G401.6 (cell line): Measurements from ENCODE around the gene CDK17.
"Not testable (repeated sequence)": the region's sequence is repeated elsewhere in the genome, so short reads cannot be mapped to it uniquely, and the experiment has no call there.

Experiments used
- FAIRE-seq: peaks from 2 replicates; lab custom pipeline; 2012; peaks lifted over from hg19 to GRCh38; lab: Jason Lieb, UNC

CDK17 gene

GRCh38 chr12:96417688-96418087, 17.4 kb upstream of the CDK17 start:
- not testable (repeated sequence) for FAIRE-seq

GRCh38 chr12:96416033-96416799, 16.0 kb upstream of the CDK17 start:
- FAIRE-seq = no peak

GRCh38 chr12:96414637-96415036, 14.4 kb upstream of the CDK17 start:
- no peak for FAIRE-seq

GRCh38 chr12:96412431-96412830, 12.2 kb upstream of the CDK17 start:
- FAIRE-seq = no peak

- FAIRE-seq = no peak
Observed at GRCh38 chr12:96409731-96410130, 9.5 kb upstream of the CDK17 start.

GRCh38 chr12:96408993-96409392, 8.8 kb upstream of the CDK17 start:
- FAIRE-seq = no peak

GRCh38 chr12:96407429-96408097, 7.3 kb upstream of the CDK17 start:
- not testable (repeated sequence) for FAIRE-seq

GRCh38 chr12:96404696-96405095, 4.5 kb upstream of the CDK17 start:
- no peak for FAIRE-seq

GRCh38 chr12:96403870-96404269, 3.6 kb upstream of the CDK17 start:
- FAIRE-seq = no peak

GRCh38 chr12:96402522-96402921, 2.3 kb upstream of the CDK17 start:
- FAIRE-seq = not testable (repeated sequence)

- FAIRE-seq = no peak
Observed at GRCh38 chr12:96402061-96402460, 1.8 kb upstream of the CDK17 start.

GRCh38 chr12:96401076-96401871, 1.0 kb upstream of the CDK17 start:
- FAIRE-seq = peak; percentile 76

GRCh38 chr12:96400631-96401075, 414 bp upstream of the CDK17 start:
- FAIRE-seq = no peak

- FAIRE-seq = no peak
Observed at GRCh38 chr12:96399120-96399918, 920 bp downstream of the CDK17 start.

- no peak for FAIRE-seq
Observed at GRCh38 chr12:96398424-96399119, 1.7 kb downstream of the CDK17 start.

- FAIRE-seq = no peak
Observed at GRCh38 chr12:96397756-96398423, 2.3 kb downstream of the CDK17 start.

- FAIRE-seq = no peak
Observed at GRCh38 chr12:96396914-96397313, 3.3 kb downstream of the CDK17 start.

- FAIRE-seq = no peak
Observed at GRCh38 chr12:96396209-96396608, 4.0 kb downstream of the CDK17 start.

GRCh38 chr12:96395236-96395635, 5.0 kb downstream of the CDK17 start:
- FAIRE-seq = no peak

GRCh38 chr12:96393229-96393628, 7.0 kb downstream of the CDK17 start:
- FAIRE-seq = not testable (repeated sequence)

- no peak for FAIRE-seq
Observed at GRCh38 chr12:96392397-96392796, 7.8 kb downstream of the CDK17 start.
